HG03095 (cell line): ENCODE data around the gene NR3C1.

Experiments used
- ATAC-seq: cut with Tn5 transposase; IDR thresholded peaks from one replicate; pipeline ENCODE4 v1.9.1; 2021; ENCODE audit warnings: moderate library complexity; ENCODE audit not compliant: unreplicated experiment

The NR3C1 gene

GRCh38 chr5:143403593-143404415 is at the start of gene NR3C1:
Gene NR3C1 (minus strand): TSS chr5:143403686. CDS start chr5:143400839, 2,847 bp downstream.
- peak; percentile 52 for ATAC-seq

- ATAC-seq = no peak
Observed at GRCh38 chr5:143449772-143450171, 46.3 kb upstream of the NR3C1 start.

GRCh38 chr5:143448518-143448917 is 45.0 kb upstream of the NR3C1 start:
- ATAC-seq = no peak

GRCh38 chr5:143447983-143448382 is 44.5 kb upstream of the NR3C1 start:
- ATAC-seq = no peak

- ATAC-seq = no peak
Observed at GRCh38 chr5:143446535-143447226, 43.2 kb upstream of the NR3C1 start.

- no peak for ATAC-seq
Observed at GRCh38 chr5:143445776-143446175, 42.3 kb upstream of the NR3C1 start.

GRCh38 chr5:143443330-143443729 is 39.8 kb upstream of the NR3C1 start:
- no peak for ATAC-seq

GRCh38 chr5:143442385-143442784 is 38.9 kb upstream of the NR3C1 start:
- ATAC-seq = no peak

GRCh38 chr5:143440448-143441115 is 37.1 kb upstream of the NR3C1 start:
- no peak for ATAC-seq

- ATAC-seq = no peak
Observed at GRCh38 chr5:143437666-143438273, 34.3 kb upstream of the NR3C1 start.

GRCh38 chr5:143436871-143437270 is 33.4 kb upstream of the NR3C1 start:
- no peak for ATAC-seq

GRCh38 chr5:143435210-143435657 is 31.7 kb upstream of the NR3C1 start:
- peak; percentile 80 for ATAC-seq

- peak; percentile 16 for ATAC-seq
Observed at GRCh38 chr5:143434261-143435209, 31.0 kb upstream of the NR3C1 start.

GRCh38 chr5:143433670-143434069 is 30.2 kb upstream of the NR3C1 start:
- no peak for ATAC-seq

GRCh38 chr5:143432658-143433239 is 29.3 kb upstream of the NR3C1 start:
- ATAC-seq = no peak

GRCh38 chr5:143431789-143432188 is 28.3 kb upstream of the NR3C1 start:
- no peak for ATAC-seq

- ATAC-seq = no peak
Observed at GRCh38 chr5:143428738-143429420, 25.4 kb upstream of the NR3C1 start.

GRCh38 chr5:143428155-143428554 is 24.7 kb upstream of the NR3C1 start:
- ATAC-seq = no peak

- peak; percentile 42 for ATAC-seq
Observed at GRCh38 chr5:143427122-143427735, 23.7 kb upstream of the NR3C1 start.
